Natural killer cell (primary cell): ENCODE results near the gene GALNTL6. TPM values are rescaled to one million over a fixed set of nuclear protein-coding genes. Genes with fewer than 3 reads are reported as not detected.

Source experiments
- ATAC-seq, 3 donors: fragments of 150-1000 bp in 2 of 3; fragments of 200-7000 bp in 1 of 3; cut with Tn5 transposase; 1 replicate in 1 of 3; 2 replicates in 2 of 3; pipeline ENCODE4 v1.10.0; 2021; ENCODE audit warnings: mild to moderate bottlenecking in 2 of 3, moderate library complexity in 2 of 3
- DNase-seq, 2 donors: peaks; one replicate each; pipeline versions ENCODE4 v3.0.0 to v3.0.0-alpha.2; 2013 to 2021; ENCODE audit warnings: mixed read lengths in 1 of 2
- H3K27ac ChIP-seq: one replicate; pipeline ENCODE4 v1.5.1; 2013; ENCODE audit warnings: mild to moderate bottlenecking, low read length
- H3K27me3 ChIP-seq: one replicate; pipeline ENCODE4 v1.6.1; 2013; ENCODE audit warnings: low read length; ENCODE audit not compliant: control insufficient read depth, insufficient read depth
- H3K36me3 ChIP-seq: one replicate; pipeline ENCODE4 v1.6.1; 2013; ENCODE audit warnings: low read length; ENCODE audit not compliant: control insufficient read depth, insufficient read depth
- H3K4me1 ChIP-seq: one replicate; pipeline ENCODE4 v1.6.1; 2013; ENCODE audit warnings: low read length; ENCODE audit not compliant: control insufficient read depth, insufficient read depth
- H3K4me3 ChIP-seq: one replicate; pipeline ENCODE4 v1.5.1; 2013; ENCODE audit warnings: low read length
- H3K9me3 ChIP-seq: one replicate; pipeline ENCODE4 v1.6.1; 2013; ENCODE audit warnings: low read length; ENCODE audit not compliant: control insufficient read depth, insufficient read depth
- H3K27ac Mint-ChIP-seq, 2 donors: one replicate each; pipeline ENCODE4 v1.8.0; 2022; ENCODE audit warnings: mild to moderate bottlenecking in 2 of 2, mixed read lengths in 2 of 2, moderate library complexity in 1 of 2
- H3K27me3 Mint-ChIP-seq, 2 donors: one replicate each; pipeline ENCODE4 v1.8.0; 2022; ENCODE audit warnings: low read depth in 2 of 2, mixed read lengths in 2 of 2
- H3K36me3 Mint-ChIP-seq: one replicate; pipeline ENCODE4 v1.8.0; 2022; ENCODE audit warnings: mixed read lengths
- H3K4me1 Mint-ChIP-seq, 2 donors: one replicate each; pipeline ENCODE4 v1.8.0; 2022; ENCODE audit warnings: mixed read lengths in 2 of 2
- H3K4me3 Mint-ChIP-seq: one replicate; pipeline ENCODE4 v1.8.0; 2022; ENCODE audit warnings: mild to moderate bottlenecking, moderate library complexity, mixed read lengths
- H3K9me3 Mint-ChIP-seq, 2 donors: one replicate each; pipeline ENCODE4 v1.8.0; 2022; ENCODE audit warnings: mixed read lengths in 2 of 2
- CTCF ChIP-seq: fragments of 200-600 bp; IDR thresholded peaks from one replicate; pipeline ENCODE4 v1.8.0; 2022; ENCODE audit warnings: antibody characterized with exemption
- WGBS: methylation state at CpG from one replicate; pipeline ENCODE4 v1.1.7; 2013; ENCODE audit warnings: missing lambda C conversion rate; ENCODE audit not compliant: insufficient coverage; 5-methylcytosine and 5-hydroxymethylcytosine counted together
- intact Hi-C: fragments of 100-400 bp; cut with micrococcal nuclease; formaldehyde crosslinking; loops from one replicate; pipeline ENCODE4 v1.14.2; 2022
- total RNA-seq, 4 donors: library from RNA; stranded (reverse); fragments of 120-200 nt in 1 of 4; gene quantifications; one replicate each; pipeline versions ENCODE4 v1.2.3 to v1.2.4, GENCODE V29; 2013 to 2022

GALNTL6 gene
- total RNA-seq, 3 donors from 2014 or later (not counting 1 experiment from before 2014, with no cell fraction given): not detected

- H3K9me3 ChIP-seq: peaks cover 5% of the 10 kb centered on the region
- no peaks in the 10 kb centered on the region for H3K4me1 Mint-ChIP-seq
- TF ChIP-seq CTCF: no peak
- no peak overlapping the region for H3K27ac Mint-ChIP-seq
- 82% methylated on average over 4 of the region's 7 CpGs for WGBS
- intact Hi-C loops: no loop called here
- H3K27me3 ChIP-seq: no peaks in the 10 kb centered on the region
- no peak overlapping the region for H3K4me3 Mint-ChIP-seq
- DNase-seq (no peak), ATAC-seq (no peak)
- no peaks in the 10 kb centered on the region for H3K36me3 Mint-ChIP-seq
- H3K9me3 Mint-ChIP-seq: peaks cover 1 to 13% of the 10 kb centered on the region in 2 donors
- H3K36me3 ChIP-seq: no peaks in the 10 kb centered on the region
- H3K4me3 ChIP-seq: no peak overlapping the region
- no peaks in the 10 kb centered on the region for H3K4me1 ChIP-seq
- no peak overlapping the region for H3K27ac ChIP-seq
- H3K27me3 Mint-ChIP-seq: no peaks in the 10 kb centered on the region
Measured at GRCh38 chr4:172546782-172547181, 733.6 kb downstream of the GALNTL6 start.

GRCh38 chr4:172547724-172548123 lies 734.5 kb downstream of the GALNTL6 start:
- Mint-ChIP-seq H3K4me3 (no peak overlapping the region), H3K27me3 (no peaks in the 10 kb centered on the region), H3K36me3 (no peaks in the 10 kb centered on the region), H3K27ac (no peak overlapping the region), H3K9me3 (peaks cover 0 to 10% of the 10 kb centered on the region in 2 donors), H3K4me1 (no peaks in the 10 kb centered on the region)
- no peak for ATAC-seq
- Histone ChIP-seq H3K4me1 (no peaks in the 10 kb centered on the region), H3K27ac (no peak overlapping the region), H3K27me3 (no peaks in the 10 kb centered on the region), H3K9me3 (no peaks in the 10 kb centered on the region), H3K36me3 (no peaks in the 10 kb centered on the region), H3K4me3 (no peak overlapping the region)
- intact Hi-C loops: no loop called here
- DNase-seq: no peak
- TF ChIP-seq CTCF: no peak
- WGBS: 94% methylated on average over 3 of the region's 3 CpGs

- Mint-ChIP-seq H3K9me3 (peaks cover 2 to 3% of the 10 kb centered on the region in 2 donors), H3K27ac (no peak overlapping the region), H3K4me3 (no peak overlapping the region), H3K27me3 (no peaks in the 10 kb centered on the region), H3K4me1 (no peaks in the 10 kb centered on the region), H3K36me3 (no peaks in the 10 kb centered on the region)
- Histone ChIP-seq H3K4me3 (no peak overlapping the region), H3K9me3 (no peaks in the 10 kb centered on the region), H3K36me3 (no peaks in the 10 kb centered on the region), H3K27me3 (no peaks in the 10 kb centered on the region), H3K27ac (no peak overlapping the region), H3K4me1 (no peaks in the 10 kb centered on the region)
- 89% methylated on average over 1 of the region's 1 CpG for WGBS
- DNase-seq: no peak
- intact Hi-C loops: no loop called here
- TF ChIP-seq CTCF: no peak
- no peak for ATAC-seq
Measured at GRCh38 chr4:172553216-172553615, 740.0 kb downstream of the GALNTL6 start.

- TF ChIP-seq CTCF: no peak
- Histone ChIP-seq H3K36me3 (no peaks in the 10 kb centered on the region), H3K27ac (no peak overlapping the region), H3K4me1 (no peaks in the 10 kb centered on the region), H3K27me3 (no peaks in the 10 kb centered on the region), H3K9me3 (no peaks in the 10 kb centered on the region), H3K4me3 (no peak overlapping the region)
- WGBS: 95% methylated on average over 4 of the region's 4 CpGs
- Mint-ChIP-seq H3K27ac (no peak overlapping the region), H3K4me1 (no peaks in the 10 kb centered on the region), H3K9me3 (peaks cover 2 to 4% of the 10 kb centered on the region in 2 donors), H3K4me3 (no peak overlapping the region), H3K27me3 (no peaks in the 10 kb centered on the region), H3K36me3 (no peaks in the 10 kb centered on the region)
- DNase-seq (no peak), ATAC-seq (no peak)
- intact Hi-C loops: no loop called here
Measured at GRCh38 chr4:172554588-172554987, 741.4 kb downstream of the GALNTL6 start.
